MV-4-11 (cell line): Measurements from ENCODE around the gene CASP8.
A peak's percentile ranks its signal among the peaks of the same experiment; 100 is the strongest.

Experiments used
- DNase-seq: peaks from one replicate; lab custom pipeline; 2025; lab: John Stamatoyannopoulos, UW

CASP8 gene

DNA sequence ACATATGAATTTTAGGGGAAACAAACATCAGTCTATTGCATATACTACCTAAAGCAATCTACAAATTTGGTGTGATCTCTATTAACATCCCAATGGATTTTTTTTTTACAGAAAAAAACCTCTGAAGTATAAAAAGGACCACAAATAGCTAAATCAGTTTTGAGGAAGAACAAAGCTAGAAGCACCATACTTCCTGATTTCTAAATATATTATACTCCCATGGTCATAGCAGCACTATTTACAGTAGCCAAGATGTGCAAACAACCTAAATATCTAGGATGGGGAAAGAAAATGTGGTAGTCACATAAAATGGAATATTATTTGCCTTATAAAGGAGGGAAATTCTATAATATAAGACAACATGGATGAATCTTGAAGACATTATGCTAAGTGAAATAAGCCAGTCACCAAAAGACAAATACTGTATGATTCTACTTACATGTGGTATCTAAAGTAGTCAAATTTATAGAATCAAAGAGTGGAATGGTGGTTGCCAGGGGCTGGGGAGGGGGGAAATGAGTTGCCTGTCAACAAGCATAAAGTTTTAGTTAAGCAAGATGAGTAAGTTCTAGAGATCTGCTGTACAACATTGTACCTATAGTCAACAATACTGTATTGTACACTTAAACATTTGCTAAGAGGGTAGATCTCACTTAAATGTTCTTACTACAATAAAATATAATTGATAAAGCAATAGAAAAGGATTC is 17.6 kb upstream of the CASP8 start:
- DNase-seq: peak; percentile 55

DNA sequence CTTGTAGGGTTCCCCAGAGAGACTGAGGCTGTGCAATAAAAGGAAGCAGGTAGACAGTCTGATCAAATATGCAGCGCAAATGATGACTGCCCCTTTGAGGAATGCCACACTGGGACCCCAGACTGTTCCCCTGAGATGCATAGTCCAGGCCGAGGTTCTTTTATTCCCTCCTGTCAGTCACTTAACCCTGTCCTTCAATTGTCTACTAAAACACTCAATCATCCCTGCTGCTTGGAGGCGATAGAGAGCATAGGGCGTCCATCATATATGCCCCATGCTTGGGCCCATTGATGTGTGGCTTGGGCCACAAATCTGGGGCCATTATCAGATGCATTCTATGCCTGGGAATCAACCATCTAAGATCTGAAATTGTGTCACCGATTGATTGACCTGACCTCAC is 15.5 kb upstream of the CASP8 start:
- no peak for DNase-seq

GRCh38 chr2:201246280-201246679 is 14.1 kb upstream of the CASP8 start:
- DNase-seq: no peak

GRCh38 chr2:201248288-201248844 is 12.0 kb upstream of the CASP8 start:
- DNase-seq: no peak

DNA sequence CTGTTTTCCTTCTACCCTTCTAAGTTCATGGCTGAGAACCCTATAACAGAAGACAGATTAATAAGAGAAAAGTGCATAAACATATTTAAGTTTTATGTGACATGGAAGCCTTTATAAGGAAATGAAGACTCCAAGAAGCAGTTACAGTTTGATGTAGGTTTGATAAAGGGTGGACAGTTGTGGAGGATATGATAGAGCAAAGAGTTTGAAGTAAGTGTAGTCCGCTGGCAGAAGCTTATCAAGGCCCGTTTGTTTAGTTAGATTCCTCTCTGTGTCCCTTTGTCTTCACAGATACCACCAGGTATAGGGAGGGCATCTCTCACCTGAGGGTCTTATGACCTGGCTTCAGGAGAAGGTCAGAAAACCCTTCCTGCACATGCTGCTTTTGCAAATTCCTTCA is 10.4 kb upstream of the CASP8 start:
- DNase-seq: no peak

GRCh38 chr2:201250741-201251140 is 9.6 kb upstream of the CASP8 start:
- DNase-seq: no peak

GRCh38 chr2:201254081-201254730 is 6.1 kb upstream of the CASP8 start:
- DNase-seq: peak; percentile 32

DNA sequence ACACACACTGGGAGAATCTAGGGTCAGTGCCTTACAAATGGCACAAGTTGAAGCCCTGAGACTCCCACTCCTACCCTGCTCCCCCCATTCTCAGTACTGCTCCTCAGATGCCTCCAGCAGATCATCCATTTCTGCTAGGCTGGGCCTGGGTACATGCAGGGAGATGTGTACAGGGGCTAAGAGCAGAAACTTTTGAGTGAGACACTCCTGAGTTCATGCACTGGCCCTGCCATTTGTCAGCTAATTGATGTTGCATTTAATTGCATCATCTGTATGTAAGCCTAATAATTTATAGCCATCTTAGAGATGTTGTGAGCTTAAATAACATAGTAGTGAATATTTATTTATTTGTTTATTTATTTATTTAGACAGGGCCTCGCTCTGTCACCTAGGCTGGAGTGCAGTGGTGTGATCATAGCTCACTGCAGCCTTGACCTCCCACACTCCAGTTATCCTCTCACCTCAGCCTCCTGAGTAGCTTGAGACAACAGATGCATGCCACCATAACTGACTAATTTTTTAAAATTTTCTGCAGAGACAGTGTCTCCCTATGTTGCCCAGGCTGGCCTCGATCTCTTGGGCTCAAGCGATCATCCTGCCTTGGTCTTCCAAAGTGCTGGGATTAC is 4.8 kb upstream of the CASP8 start:
- DNase-seq: no peak

- no peak for DNase-seq
Observed at GRCh38 chr2:201256082-201256481, 4.3 kb upstream of the CASP8 start.

- peak; percentile 88 for DNase-seq
Observed at GRCh38 chr2:201257381-201257955, 2.9 kb upstream of the CASP8 start.

GRCh38 chr2:201257956-201258665 is 2.2 kb upstream of the CASP8 start:
- DNase-seq: peak; percentile 88

DNA sequence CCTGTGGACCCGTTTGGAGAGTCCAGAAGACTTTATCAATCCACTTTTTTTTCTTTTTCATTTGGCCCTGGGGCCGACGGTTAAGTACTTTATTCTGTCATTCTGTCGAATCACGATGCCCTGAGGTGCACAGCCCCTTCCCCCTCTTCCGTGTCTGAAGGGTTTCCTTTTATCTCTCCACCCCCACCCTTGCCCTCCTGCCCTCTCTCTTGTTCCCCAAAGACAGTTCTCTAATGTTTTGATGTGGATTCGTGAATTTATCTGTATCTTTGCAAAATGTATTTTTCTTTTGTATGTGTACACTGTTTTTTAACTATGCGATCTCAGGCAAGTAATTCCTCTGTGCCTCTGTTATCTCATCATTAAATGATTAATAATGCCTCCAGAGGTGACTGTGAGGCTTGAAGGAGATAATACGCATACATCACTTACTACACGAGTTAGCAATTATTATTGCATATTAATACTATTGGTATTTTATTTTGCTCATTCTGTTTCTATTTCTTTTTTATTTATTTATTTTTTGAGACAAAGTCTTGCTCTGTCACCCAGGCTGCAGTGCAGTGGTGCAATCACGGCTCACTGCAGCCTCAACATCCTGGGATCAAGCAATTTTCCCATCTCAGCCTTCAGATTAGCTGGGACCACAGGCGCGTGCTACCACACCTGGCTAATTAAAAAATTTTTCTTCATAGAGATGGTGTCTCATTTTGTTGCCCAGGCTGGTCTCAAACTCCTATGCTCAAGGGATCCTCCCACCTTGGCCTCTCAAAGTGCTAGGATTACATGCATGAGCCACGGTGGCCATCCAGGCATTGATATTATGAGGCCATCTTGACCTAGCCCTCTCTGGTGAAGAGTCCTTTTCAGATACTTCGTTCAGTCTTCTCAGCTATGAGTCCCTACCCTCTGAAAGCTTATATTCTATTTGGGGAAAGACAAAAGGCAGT is 1.4 kb upstream of the CASP8 start:
- peak; percentile 36 for DNase-seq

- no peak for DNase-seq
Observed at GRCh38 chr2:201261471-201261870, 1.1 kb downstream of the CASP8 start.

GRCh38 chr2:201261906-201262305 is 1.6 kb downstream of the CASP8 start:
- no peak for DNase-seq

- no peak for DNase-seq
Observed at GRCh38 chr2:201262718-201263117, 2.4 kb downstream of the CASP8 start.

GRCh38 chr2:201263779-201264178 is 3.4 kb downstream of the CASP8 start:
- no peak for DNase-seq

GRCh38 chr2:201264472-201265173 is 4.3 kb downstream of the CASP8 start:
- no peak for DNase-seq

- DNase-seq: no peak
Observed at GRCh38 chr2:201266629-201267028, 6.3 kb downstream of the CASP8 start.

GRCh38 chr2:201267278-201268030 is 7.1 kb downstream of the CASP8 start:
- no peak for DNase-seq

DNA sequence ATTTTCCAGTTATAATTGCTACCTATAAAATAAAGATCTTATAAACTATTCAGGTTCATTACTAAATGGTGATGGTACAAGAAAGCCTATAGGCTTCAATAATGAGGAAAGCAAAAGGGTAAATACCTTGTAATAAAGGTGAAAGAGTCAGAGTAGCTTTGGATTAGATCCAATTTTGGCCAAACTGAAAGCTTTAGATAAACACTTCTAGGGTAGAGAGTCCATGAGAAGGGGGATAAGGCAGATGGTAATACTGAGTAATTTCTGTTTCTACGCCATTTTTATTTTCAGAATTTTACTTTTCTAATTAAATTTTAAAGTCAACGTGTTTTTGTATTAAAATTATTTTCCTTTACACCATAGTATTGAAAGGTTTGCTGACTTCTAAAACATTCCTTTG is 9.4 kb downstream of the CASP8 start:
- DNase-seq: no peak
